H9 (cell line): ENCODE results near the gene PDYN. TPM values are rescaled to one million over a fixed set of nuclear protein-coding genes. Genes with fewer than 3 reads are reported as not detected.

ENCODE experiments used
- DNase-seq: peaks from one replicate; pipeline ENCODE4 v3.0.0-alpha.2; 2017
- H2AFZ ChIP-seq: one replicate; pipeline ENCODE4 v1.6.1; 2013; ENCODE audit warnings: mild to moderate bottlenecking, low read length, control low read depth, moderate library complexity
- H2AK5ac ChIP-seq: 2 replicates; pipeline ENCODE4 v1.6.1; 2013; ENCODE audit warnings: low read length, control low read depth, mixed read lengths; ENCODE audit not compliant: insufficient read length
- H2BK120ac ChIP-seq: one replicate; pipeline ENCODE4 v1.6.1; 2013; ENCODE audit warnings: low read depth, mild to moderate bottlenecking, low read length, control low read depth, inconsistent platforms; ENCODE audit not compliant: poor library complexity, severe bottlenecking
- H2BK12ac ChIP-seq: 2 replicates; pipeline ENCODE4 v1.6.1; 2013; ENCODE audit warnings: low read length, control low read depth, mixed read lengths, low read depth; ENCODE audit not compliant: insufficient read length
- H2BK15ac ChIP-seq: 2 replicates; pipeline ENCODE4 v1.6.1; 2013; ENCODE audit warnings: low read depth, low read length, control low read depth
- H2BK20ac ChIP-seq: one replicate; pipeline ENCODE4 v1.6.1; 2013; ENCODE audit warnings: low read depth, mild to moderate bottlenecking, low read length, control low read depth, inconsistent platforms; ENCODE audit not compliant: poor library complexity, severe bottlenecking
- H2BK5ac ChIP-seq: 2 replicates; pipeline ENCODE4 v1.6.1; 2013; ENCODE audit warnings: low read length, control low read depth, mixed read lengths; ENCODE audit not compliant: insufficient read length
- H3K14ac ChIP-seq: 2 replicates; pipeline ENCODE4 v1.6.1; 2013; ENCODE audit warnings: low read length, control low read depth; ENCODE audit not compliant: insufficient read depth
- H3K18ac ChIP-seq: 2 replicates; pipeline ENCODE4 v1.6.1; 2013; ENCODE audit warnings: low read depth, mild to moderate bottlenecking, mixed read lengths, low read length, control low read depth; ENCODE audit not compliant: insufficient read length
- H3K23ac ChIP-seq: 2 replicates; pipeline ENCODE4 v1.6.1; 2013; ENCODE audit warnings: low read length, control low read depth, mixed read lengths, low read depth; ENCODE audit not compliant: insufficient read length
- H3K23me2 ChIP-seq: 2 replicates; pipeline ENCODE4 v1.6.1; 2013; ENCODE audit warnings: low read depth, mild to moderate bottlenecking, mixed read lengths, low read length, control low read depth; ENCODE audit not compliant: insufficient read length, poor library complexity, severe bottlenecking
- H3K27ac ChIP-seq: 2 replicates; pipeline ENCODE4 v1.5.1; 2013; ENCODE audit warnings: low read length, control low read depth, mixed read lengths, low read depth; ENCODE audit not compliant: insufficient read length
- H3K27me3 ChIP-seq: 2 replicates; pipeline ENCODE4 v1.6.1; 2013; ENCODE audit warnings: low read length, control low read depth, inconsistent platforms; ENCODE audit not compliant: insufficient read depth
- H3K4ac ChIP-seq: 2 replicates; pipeline ENCODE4 v1.6.1; 2013; ENCODE audit warnings: low read depth, mild to moderate bottlenecking, control low read depth, inconsistent platforms, low read length, moderate library complexity
- H3K4me1 ChIP-seq: 2 replicates; pipeline ENCODE4 v1.6.1; 2013; ENCODE audit warnings: low read length, control low read depth, inconsistent platforms; ENCODE audit not compliant: insufficient read depth
- H3K4me2 ChIP-seq: 2 replicates; pipeline ENCODE4 v1.6.1; 2013; ENCODE audit warnings: low read length, control low read depth, mixed read lengths; ENCODE audit not compliant: insufficient read length, insufficient read depth
- H3K56ac ChIP-seq: 2 replicates; pipeline ENCODE4 v1.6.1; 2013; ENCODE audit warnings: low read depth, mild to moderate bottlenecking, mixed read lengths, low read length, control low read depth; ENCODE audit not compliant: insufficient read length
- H3K79me1 ChIP-seq: 2 replicates; pipeline ENCODE4 v1.6.1; 2013; ENCODE audit warnings: low read depth, mild to moderate bottlenecking, moderate library complexity, low read length, control low read depth, inconsistent platforms; ENCODE audit not compliant: insufficient read depth, poor library complexity, severe bottlenecking
- H3K79me2 ChIP-seq: 2 replicates; pipeline ENCODE4 v1.6.1; 2013; ENCODE audit warnings: low read length, control low read depth, inconsistent platforms; ENCODE audit not compliant: insufficient read depth
- H3K9ac ChIP-seq: 2 replicates; pipeline ENCODE4 v1.6.1; 2013; ENCODE audit warnings: low read length, control low read depth, mixed read lengths; ENCODE audit not compliant: insufficient read length; ENCODE audit errors: extremely low read depth
- H3K9me3 ChIP-seq: one replicate; pipeline ENCODE4 v1.6.1; 2013; ENCODE audit warnings: low read depth, low read length, inconsistent platforms; ENCODE audit not compliant: control insufficient read depth
- H3T11ph ChIP-seq: one replicate; pipeline ENCODE4 v1.6.1; 2013; ENCODE audit warnings: mild to moderate bottlenecking, low read length, control low read depth, inconsistent platforms
- H4K20me1 ChIP-seq: one replicate; pipeline ENCODE4 v1.6.1; 2013; ENCODE audit not compliant: control insufficient read depth, insufficient read length, insufficient read depth
- H4K5ac ChIP-seq: 2 replicates; pipeline ENCODE4 v1.6.1; 2013; ENCODE audit warnings: low read depth, mild to moderate bottlenecking, mixed read lengths, low read length, control low read depth; ENCODE audit not compliant: insufficient read length
- H4K8ac ChIP-seq: replicated peaks from 2 replicates; pipeline ENCODE4 v1.6.1; 2013; ENCODE audit warnings: low read length, control low read depth, mixed read lengths, low read depth; ENCODE audit not compliant: insufficient read length
- H4K91ac ChIP-seq: 2 replicates; pipeline ENCODE4 v1.6.1; 2013; ENCODE audit warnings: low read depth, mild to moderate bottlenecking, moderate library complexity, mixed read lengths, low read length, control low read depth; ENCODE audit not compliant: insufficient read length
- H3K27ac Mint-ChIP-seq, 3 experiments: 2 replicates in 2 of 3; 3 replicates in 1 of 3; pipeline ENCODE4 v1.8.0; 2020 to 2021; ENCODE audit warnings: mixed read lengths in 3 of 3, mild to moderate bottlenecking in 1 of 3, moderate library complexity in 1 of 3
- H3K27me3 Mint-ChIP-seq: 2 replicates; pipeline ENCODE4 v1.8.0; 2021; ENCODE audit warnings: low read depth, mild to moderate bottlenecking, moderate library complexity, mixed read lengths
- H3K36me3 Mint-ChIP-seq, 3 experiments: 2 replicates in 2 of 3; 3 replicates in 1 of 3; pipeline ENCODE4 v1.8.0; 2020 to 2021; ENCODE audit warnings: low read depth in 3 of 3, mixed read lengths in 3 of 3; ENCODE audit not compliant: insufficient read depth in 1 of 3
- H3K4me1 Mint-ChIP-seq, 2 experiments: 2 replicates each; pipeline ENCODE4 v1.8.0; 2020; ENCODE audit warnings: mixed read lengths in 2 of 2
- H3K4me3 Mint-ChIP-seq, 2 experiments: 2 replicates in 1 of 2; 3 replicates in 1 of 2; pipeline ENCODE4 v1.8.0; 2020 to 2021; ENCODE audit warnings: mild to moderate bottlenecking in 2 of 2, mixed read lengths in 2 of 2, moderate library complexity in 1 of 2
- H3K9me3 Mint-ChIP-seq, 2 experiments: 2 replicates in 1 of 2; 3 replicates in 1 of 2; pipeline ENCODE4 v1.8.0; 2020; ENCODE audit warnings: mild to moderate bottlenecking in 2 of 2, mixed read lengths in 2 of 2, moderate library complexity in 1 of 2
- WGBS: extraction: QIAGEN DNeasy Blood & Tissue Kit; methylation state at CpG from one replicate; pipeline ENCODE4 v1.1.7; 2013; ENCODE audit warnings: missing lambda C conversion rate, low lambda C conversion rate, mixed read lengths; ENCODE audit not compliant: insufficient read length; ENCODE audit errors: extremely low coverage; 5-methylcytosine and 5-hydroxymethylcytosine counted together
- total RNA-seq: library from RNA; stranded (reverse); gene quantifications from 2 replicates; pipeline ENCODE4 v1.2.1, GENCODE V29; 2021
- TF ChIP-seq, protein P1 (sequence below): fragments of 200-600 bp; sonication (generic); conservative IDR thresholded peaks from 3 replicates; pipeline ENCODE4 v1.8.0; 2021; ENCODE audit warnings: antibody characterized with exemption, mild to moderate bottlenecking

The PDYN gene
- total RNA-seq, 1 experiment from 2014 or later = 0.63 TPM

DNA sequence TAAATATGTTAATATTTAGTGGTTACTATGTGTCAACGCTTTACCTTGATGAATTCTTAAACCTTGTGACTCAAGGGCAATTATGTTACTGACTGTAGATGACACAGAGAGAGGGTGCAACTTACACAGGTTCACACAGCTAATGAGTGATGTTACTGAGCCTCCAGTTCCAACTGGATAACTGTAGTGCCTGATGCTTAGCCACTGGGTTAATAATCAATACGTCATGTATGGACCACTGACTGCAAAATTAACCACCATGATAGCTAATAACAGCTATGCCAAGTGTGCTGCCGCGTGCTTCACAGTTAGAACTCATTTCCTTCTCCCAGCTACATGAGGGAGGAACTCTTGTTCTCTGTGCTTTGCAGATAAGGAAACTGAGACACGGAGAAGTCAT lies 53.3 kb downstream of the PDYN start:
- H2BK20ac ChIP-seq = no peak overlapping the region
- no peaks in the 10 kb centered on the region for H3K23me2 ChIP-seq
- WGBS = no CpG with 5 or more reads among the region's 5 CpGs
- Mint-ChIP-seq H3K9me3 (no peaks in the 10 kb centered on the region), H3K27me3 (peaks cover 36% of the 10 kb centered on the region), H3K4me1 (peaks cover under 1 to 11% of the 10 kb centered on the region in 2 experiments; a peak in 3 of 4 replicates), H3K36me3 (peaks cover 2 to 10% (median 6%) of the 10 kb centered on the region in 3 experiments; a peak in 5 of 7 replicates), H3K4me3 (no peak overlapping the region), H3K27ac (no peak overlapping the region)
- no peak overlapping the region for H3K4me2 ChIP-seq
- H2BK5ac ChIP-seq = no peak overlapping the region
- H2AFZ ChIP-seq = no peak overlapping the region
- H3K4me1 ChIP-seq = no peaks in the 10 kb centered on the region
- no peaks in the 10 kb centered on the region for H3K27me3 ChIP-seq
- no peak overlapping the region for H3K27ac ChIP-seq
- no peaks in the 10 kb centered on the region for H3K79me1 ChIP-seq
- H2BK15ac ChIP-seq = no peak overlapping the region
- H3K23ac ChIP-seq = no peak overlapping the region
- H2BK12ac ChIP-seq = no peak overlapping the region
- no peak overlapping the region for H3K56ac ChIP-seq
- no peak overlapping the region for H2AK5ac ChIP-seq
- no peak overlapping the region for H2BK120ac ChIP-seq
- no peaks in the 10 kb centered on the region for H4K20me1 ChIP-seq
- H3K79me2 ChIP-seq = no peaks in the 10 kb centered on the region
- H3K18ac ChIP-seq = no peak overlapping the region
- H3T11ph ChIP-seq = no peak overlapping the region
- H4K91ac ChIP-seq = no peak overlapping the region
- DNase-seq = no peak
- H3K4ac ChIP-seq = no peak overlapping the region
- no peak overlapping the region for H4K8ac ChIP-seq
- no peak overlapping the region for H3K9ac ChIP-seq
- H3K14ac ChIP-seq = no peak overlapping the region
- no peak overlapping the region for H4K5ac ChIP-seq
- TF ChIP-seq, protein P1, sequence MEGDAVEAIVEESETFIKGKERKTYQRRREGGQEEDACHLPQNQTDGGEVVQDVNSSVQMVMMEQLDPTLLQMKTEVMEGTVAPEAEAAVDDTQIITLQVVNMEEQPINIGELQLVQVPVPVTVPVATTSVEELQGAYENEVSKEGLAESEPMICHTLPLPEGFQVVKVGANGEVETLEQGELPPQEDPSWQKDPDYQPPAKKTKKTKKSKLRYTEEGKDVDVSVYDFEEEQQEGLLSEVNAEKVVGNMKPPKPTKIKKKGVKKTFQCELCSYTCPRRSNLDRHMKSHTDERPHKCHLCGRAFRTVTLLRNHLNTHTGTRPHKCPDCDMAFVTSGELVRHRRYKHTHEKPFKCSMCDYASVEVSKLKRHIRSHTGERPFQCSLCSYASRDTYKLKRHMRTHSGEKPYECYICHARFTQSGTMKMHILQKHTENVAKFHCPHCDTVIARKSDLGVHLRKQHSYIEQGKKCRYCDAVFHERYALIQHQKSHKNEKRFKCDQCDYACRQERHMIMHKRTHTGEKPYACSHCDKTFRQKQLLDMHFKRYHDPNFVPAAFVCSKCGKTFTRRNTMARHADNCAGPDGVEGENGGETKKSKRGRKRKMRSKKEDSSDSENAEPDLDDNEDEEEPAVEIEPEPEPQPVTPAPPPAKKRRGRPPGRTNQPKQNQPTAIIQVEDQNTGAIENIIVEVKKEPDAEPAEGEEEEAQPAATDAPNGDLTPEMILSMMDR = no peak
- H3K9me3 ChIP-seq = no peaks in the 10 kb centered on the region
